Measurements from ENCODE around the gene OR4D2. TPM values are rescaled to one million over a fixed set of nuclear protein-coding genes. Genes with fewer than 3 reads are reported as not detected.

Gene OR4D2
- polyA plus RNA-seq, 3 donors = not detected

DNA sequence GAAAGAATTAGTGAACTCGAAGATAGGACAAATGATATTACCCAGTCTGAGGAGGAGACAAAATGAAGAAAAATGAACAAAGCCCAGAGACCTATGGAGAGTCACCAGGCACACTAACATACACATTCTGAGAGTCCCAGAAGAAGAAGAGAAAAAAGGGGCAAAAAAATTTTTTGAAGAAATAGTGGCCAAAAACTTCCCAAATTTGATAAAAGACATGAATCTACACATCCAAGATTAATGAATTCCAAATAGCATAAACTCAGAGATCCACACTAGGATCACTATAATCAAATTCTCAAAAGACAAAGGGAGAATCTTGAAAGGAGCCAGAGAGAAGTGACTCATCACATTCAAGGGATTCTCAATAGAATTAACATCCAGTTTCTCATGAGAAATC is 22.0 kb upstream of the OR4D2 start:
- no peak overlapping the region for H3K27ac ChIP-seq (ENCODE audit: low read depth in 1 of 2, low read length in 2 of 2)
- no CpG with 5 or more reads among the region's 1 CpG for WGBS (ENCODE audit: insufficient coverage)
- peaks cover 9 to 24% of the 10 kb centered on the region in 2 donors for H3K9me3 ChIP-seq (replicated peaks in 1 of 2; ENCODE audit: control insufficient read depth in 1 of 2, insufficient read depth in 1 of 2, low read length in 2 of 2)
- no peak overlapping the region for H3K4me3 Mint-ChIP-seq
- no peak for DNase-seq
- intact Hi-C loops (cut with micrococcal nuclease) = no loop called here
- no peak overlapping the region for H2AFZ ChIP-seq (ENCODE audit: insufficient read depth, low read depth, low read length, poor library complexity, severe bottlenecking)
- H3K27me3 ChIP-seq (ENCODE audit: control insufficient read depth in 2 of 2, insufficient read depth in 2 of 2, low read length in 2 of 2) = peaks cover 4 to 12% of the 10 kb centered on the region in 2 donors
- H3K36me3 ChIP-seq (replicated peaks in 1 of 2; ENCODE audit: control insufficient read depth in 1 of 2, insufficient read depth in 2 of 2, low read length in 2 of 2) = no peaks in the 10 kb centered on the region
- TF ChIP-seq, protein P1, sequence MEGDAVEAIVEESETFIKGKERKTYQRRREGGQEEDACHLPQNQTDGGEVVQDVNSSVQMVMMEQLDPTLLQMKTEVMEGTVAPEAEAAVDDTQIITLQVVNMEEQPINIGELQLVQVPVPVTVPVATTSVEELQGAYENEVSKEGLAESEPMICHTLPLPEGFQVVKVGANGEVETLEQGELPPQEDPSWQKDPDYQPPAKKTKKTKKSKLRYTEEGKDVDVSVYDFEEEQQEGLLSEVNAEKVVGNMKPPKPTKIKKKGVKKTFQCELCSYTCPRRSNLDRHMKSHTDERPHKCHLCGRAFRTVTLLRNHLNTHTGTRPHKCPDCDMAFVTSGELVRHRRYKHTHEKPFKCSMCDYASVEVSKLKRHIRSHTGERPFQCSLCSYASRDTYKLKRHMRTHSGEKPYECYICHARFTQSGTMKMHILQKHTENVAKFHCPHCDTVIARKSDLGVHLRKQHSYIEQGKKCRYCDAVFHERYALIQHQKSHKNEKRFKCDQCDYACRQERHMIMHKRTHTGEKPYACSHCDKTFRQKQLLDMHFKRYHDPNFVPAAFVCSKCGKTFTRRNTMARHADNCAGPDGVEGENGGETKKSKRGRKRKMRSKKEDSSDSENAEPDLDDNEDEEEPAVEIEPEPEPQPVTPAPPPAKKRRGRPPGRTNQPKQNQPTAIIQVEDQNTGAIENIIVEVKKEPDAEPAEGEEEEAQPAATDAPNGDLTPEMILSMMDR (IDR thresholded peaks at IDR 0.05) = no peak
- no peak overlapping the region for H3K4me3 ChIP-seq (replicated peaks in 1 of 3; ENCODE audit: low read depth in 2 of 3, low read length in 3 of 3)
- H3K9me3 Mint-ChIP-seq = peaks cover 20 to 34% (median 30%) of the 10 kb centered on the region in 7 donors
- H3K79me2 ChIP-seq (ENCODE audit: insufficient read depth, low read length) = no peaks in the 10 kb centered on the region
- peaks cover 14 to 40% (median 22%) of the 10 kb centered on the region in 3 donors for H3K27me3 Mint-ChIP-seq (ENCODE audit: low read depth in 3 of 3)
- no peak overlapping the region for H3K4me2 ChIP-seq (replicated peaks; ENCODE audit: extremely low read depth, low read length, poor library complexity, severe bottlenecking)
- H3K36me3 Mint-ChIP-seq = no peaks in the 10 kb centered on the region
- no peak overlapping the region for H3K9ac ChIP-seq (ENCODE audit: insufficient read depth, low read length, poor library complexity, severe bottlenecking)
- no peak overlapping the region for H3K27ac Mint-ChIP-seq
- H3K4me1 ChIP-seq (ENCODE audit: control insufficient read depth in 1 of 2, insufficient read depth in 2 of 2, low read length in 2 of 2) = no peaks in the 10 kb centered on the region
- H3K4me1 Mint-ChIP-seq = no peaks in the 10 kb centered on the region
- no peaks in the 10 kb centered on the region for H4K20me1 ChIP-seq (ENCODE audit: insufficient read depth, low read length)

DNA sequence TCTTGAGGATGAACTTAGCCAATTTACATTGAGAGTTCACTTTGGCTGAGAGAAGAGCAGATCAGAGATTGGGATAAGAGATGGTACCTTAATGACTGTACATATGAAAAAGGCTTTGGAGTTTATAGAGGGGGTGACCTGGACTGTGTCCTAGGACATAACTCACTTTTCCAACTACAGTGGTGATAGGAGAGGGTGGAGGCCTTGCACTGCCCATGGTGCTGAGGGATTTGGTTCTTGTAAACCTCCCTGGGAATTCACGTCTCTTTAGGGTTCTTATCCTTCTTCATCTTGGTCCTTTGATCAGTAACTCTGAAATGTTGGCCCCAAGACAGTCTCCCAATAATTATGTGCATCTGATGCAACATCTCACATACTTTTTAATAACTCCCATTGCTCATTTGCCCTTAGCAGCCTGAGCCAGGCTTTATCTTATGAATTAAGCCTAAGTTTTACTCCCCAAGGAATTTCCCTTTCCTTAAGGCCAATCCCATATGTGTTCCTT is 18.8 kb upstream of the OR4D2 start, which contains the start of gene OR4D1:
Gene OR4D1, plus strand, starts transcription at position 455 of the 505 bp plus-strand sequence. CDS start 6,770 bp downstream, outside the sequence.
- no CpG with 5 or more reads among the region's 1 CpG for WGBS (ENCODE audit: insufficient coverage)
- Histone ChIP-seq H3K4me1 (ENCODE audit: control insufficient read depth in 1 of 2, insufficient read depth in 2 of 2, low read length in 2 of 2) (peaks cover 6% of the 10 kb centered on the region in 2 donors), H3K9ac (ENCODE audit: insufficient read depth, low read length, poor library complexity, severe bottlenecking) (no peak within 1 kb of the TSS), H2AFZ (ENCODE audit: insufficient read depth, low read depth, low read length, poor library complexity, severe bottlenecking) (no peak within 1 kb of the TSS), H3K27ac (ENCODE audit: low read depth in 1 of 2, low read length in 2 of 2) (no peak within 1 kb of the TSS), H4K20me1 (ENCODE audit: insufficient read depth, low read length) (no peaks in the 10 kb centered on the region), H3K79me2 (ENCODE audit: insufficient read depth, low read length) (no peaks in the 10 kb centered on the region), H3K36me3 (replicated peaks in 1 of 2; ENCODE audit: control insufficient read depth in 1 of 2, insufficient read depth in 2 of 2, low read length in 2 of 2) (no peaks in the 10 kb centered on the region), H3K27me3 (ENCODE audit: control insufficient read depth in 2 of 2, insufficient read depth in 2 of 2, low read length in 2 of 2) (peaks cover 4 to 16% of the 10 kb centered on the region in 2 donors), H3K4me3 (replicated peaks in 1 of 3; ENCODE audit: low read depth in 2 of 3, low read length in 3 of 3) (no peak within 1 kb of the TSS), H3K4me2 (replicated peaks; ENCODE audit: extremely low read depth, low read length, poor library complexity, severe bottlenecking) (no peak within 1 kb of the TSS), H3K9me3 (replicated peaks in 1 of 2; ENCODE audit: control insufficient read depth in 1 of 2, insufficient read depth in 1 of 2, low read length in 2 of 2) (peaks cover 9 to 24% of the 10 kb centered on the region in 2 donors)
- H3K4me1 Mint-ChIP-seq = peaks cover 8% of the 10 kb centered on the region
- peak within 1 kb of the TSS in 1 of 7 donors; percentile 68 for H3K27ac Mint-ChIP-seq
- no peaks in the 10 kb centered on the region for H3K36me3 Mint-ChIP-seq
- no peak for DNase-seq
- TF ChIP-seq, protein P1 (IDR thresholded peaks at IDR 0.05) = no peak
- H3K4me3 Mint-ChIP-seq = no peak within 1 kb of the TSS
- H3K9me3 Mint-ChIP-seq = peaks cover 20 to 34% (median 26%) of the 10 kb centered on the region in 7 donors
- intact Hi-C loops (cut with micrococcal nuclease) = no loop called here
- H3K27me3 Mint-ChIP-seq (ENCODE audit: low read depth in 3 of 3) = peaks cover 14 to 31% (median 17%) of the 10 kb centered on the region in 3 donors

Data from CD14-positive monocyte (primary cell).